Stimulated activated CD8-positive, alpha-beta memory T cell treated with anti-CD3 and anti-CD28 coated beads, Interleukin-15, amount 100 ng/mL, for 48 hours (primary cell): ENCODE results near the gene TMEM89.

ENCODE experiments used
- DNase-seq, 2 donors: peaks; one replicate each; pipeline ENCODE4 v3.0.0-alpha.2; 2020; ENCODE audit warnings: low read depth in 2 of 2

Gene TMEM89

DNA sequence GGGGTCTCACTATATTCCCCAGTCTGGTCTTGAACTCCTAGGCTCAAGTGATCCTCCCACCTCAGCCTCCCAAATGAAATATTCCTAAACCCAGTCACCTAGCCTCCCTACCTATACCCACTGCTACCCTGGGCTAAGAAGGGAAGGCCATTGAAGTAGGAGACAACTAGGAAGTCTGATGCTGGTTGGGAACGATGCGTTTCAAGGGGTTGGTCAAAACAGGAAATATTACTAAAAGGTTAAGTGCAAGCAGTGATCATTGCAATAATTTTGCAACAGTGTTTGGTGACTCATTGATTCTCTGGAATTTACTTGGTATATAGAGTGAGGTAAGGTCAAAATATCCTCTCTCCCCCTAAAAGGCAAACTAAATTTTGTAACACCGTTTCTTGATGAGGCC, 7.5 kb downstream of the TMEM89 start:
- no peak for DNase-seq

DNA sequence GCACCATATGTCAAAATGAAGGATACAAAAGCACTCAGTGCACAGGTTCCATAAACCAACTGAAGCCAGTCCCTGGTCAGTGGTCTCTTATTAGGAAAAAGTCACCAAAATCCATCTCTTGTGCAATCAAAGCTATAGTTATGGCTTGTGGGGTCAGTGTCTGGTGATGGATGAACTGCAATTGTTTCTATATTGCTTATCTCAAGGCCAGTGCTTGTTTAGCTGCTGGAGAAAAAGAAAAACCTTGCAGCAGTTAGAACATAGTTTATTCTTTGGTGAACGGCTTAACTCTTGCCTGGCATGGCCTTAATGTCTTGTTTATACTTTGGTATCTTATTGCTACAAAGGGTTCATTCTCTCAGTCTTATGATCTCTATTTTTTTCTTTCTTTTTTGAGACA, 9.3 kb downstream of the TMEM89 start:
- DNase-seq = no peak

DNA sequence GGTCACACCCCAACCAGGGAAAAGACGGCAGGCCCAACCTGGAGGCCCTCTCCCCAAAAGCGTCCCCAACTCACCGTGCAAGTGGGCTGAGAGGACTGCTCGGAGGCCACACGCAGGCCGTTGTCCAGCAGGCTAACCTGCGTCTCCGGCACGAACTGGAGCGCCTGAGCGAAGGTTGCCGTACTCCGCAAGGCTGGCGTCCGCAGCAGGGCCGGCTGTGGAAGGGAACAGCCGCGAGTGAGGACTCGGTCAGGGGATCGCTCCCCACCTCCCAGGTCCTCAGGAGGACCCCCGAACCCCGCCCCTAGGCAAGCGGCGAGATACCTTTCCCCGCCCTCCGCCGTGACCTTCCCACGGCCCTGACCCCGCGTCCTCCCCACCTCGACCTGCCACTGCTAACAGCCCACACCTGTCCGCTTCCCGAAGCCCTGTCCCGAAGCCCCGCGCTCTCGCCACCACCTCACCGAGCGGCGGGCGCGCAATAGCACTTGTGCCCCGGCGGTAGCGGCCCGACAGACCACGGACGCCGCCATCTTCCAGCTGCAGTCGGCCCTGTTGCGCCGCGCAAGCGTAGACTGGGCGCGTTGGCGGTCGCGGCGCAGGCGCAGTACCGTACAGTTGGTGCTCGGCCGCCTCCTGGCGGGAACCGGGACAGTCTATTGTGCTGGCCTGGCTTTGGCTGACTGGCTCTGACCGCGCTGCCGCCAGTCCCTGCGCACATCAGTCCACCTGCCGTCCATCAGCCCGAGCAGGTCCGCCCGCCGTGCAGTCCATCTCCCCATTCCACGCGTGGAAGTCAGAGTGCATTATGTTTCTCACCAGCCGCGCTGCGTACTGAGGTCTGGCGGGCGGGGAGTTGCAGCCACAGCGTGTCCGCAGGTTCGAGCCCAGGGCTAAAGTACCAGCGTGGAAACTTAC, 12.2 kb downstream of the TMEM89 start, which contains the start of gene UQCRC1:
UQCRC1 (minus strand) TSS at position 559 of the 918 bp plus-strand sequence; CDS start at position 533, 26 bp downstream.
- peak; percentile 90 to 91 for DNase-seq

DNA sequence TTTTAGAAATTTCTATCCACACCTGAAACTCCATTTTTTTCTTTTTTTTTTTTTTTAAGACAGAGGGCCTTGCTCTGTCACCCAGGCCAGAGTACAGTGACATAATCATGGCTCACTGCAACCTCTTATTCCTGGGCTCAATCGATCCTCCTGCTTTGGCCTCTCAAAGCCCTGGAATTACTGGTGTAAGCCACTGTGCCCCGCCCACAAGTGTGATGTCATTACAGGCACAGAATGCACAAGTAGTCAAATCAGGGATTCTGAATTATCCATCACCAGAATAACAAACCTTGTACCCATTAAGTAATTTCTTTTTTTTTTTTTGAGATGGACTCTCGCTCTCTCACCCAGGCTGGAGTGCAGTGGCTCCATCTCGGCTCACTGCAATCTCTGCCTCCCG, 14.1 kb downstream of the TMEM89 start:
- no peak for DNase-seq

DNA sequence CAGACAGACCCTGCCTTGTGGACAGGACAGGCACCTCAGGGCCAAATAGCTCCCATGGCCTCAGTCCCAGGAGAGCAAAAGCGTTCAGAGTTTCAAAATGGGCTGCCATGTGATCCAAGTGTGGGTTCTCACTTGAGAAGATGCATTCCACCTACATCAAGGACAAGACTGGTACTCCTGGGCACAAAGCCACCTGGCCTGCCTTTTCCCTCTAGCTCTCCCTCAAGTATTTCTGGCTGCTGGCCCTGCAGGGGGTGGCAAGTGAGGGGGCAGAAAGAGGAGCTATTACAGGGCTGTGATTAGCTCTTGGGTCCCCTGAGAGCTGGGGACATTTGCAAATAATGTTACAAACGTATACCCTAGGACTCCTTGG, 20.0 kb downstream of the TMEM89 start:
- no peak for DNase-seq

DNA sequence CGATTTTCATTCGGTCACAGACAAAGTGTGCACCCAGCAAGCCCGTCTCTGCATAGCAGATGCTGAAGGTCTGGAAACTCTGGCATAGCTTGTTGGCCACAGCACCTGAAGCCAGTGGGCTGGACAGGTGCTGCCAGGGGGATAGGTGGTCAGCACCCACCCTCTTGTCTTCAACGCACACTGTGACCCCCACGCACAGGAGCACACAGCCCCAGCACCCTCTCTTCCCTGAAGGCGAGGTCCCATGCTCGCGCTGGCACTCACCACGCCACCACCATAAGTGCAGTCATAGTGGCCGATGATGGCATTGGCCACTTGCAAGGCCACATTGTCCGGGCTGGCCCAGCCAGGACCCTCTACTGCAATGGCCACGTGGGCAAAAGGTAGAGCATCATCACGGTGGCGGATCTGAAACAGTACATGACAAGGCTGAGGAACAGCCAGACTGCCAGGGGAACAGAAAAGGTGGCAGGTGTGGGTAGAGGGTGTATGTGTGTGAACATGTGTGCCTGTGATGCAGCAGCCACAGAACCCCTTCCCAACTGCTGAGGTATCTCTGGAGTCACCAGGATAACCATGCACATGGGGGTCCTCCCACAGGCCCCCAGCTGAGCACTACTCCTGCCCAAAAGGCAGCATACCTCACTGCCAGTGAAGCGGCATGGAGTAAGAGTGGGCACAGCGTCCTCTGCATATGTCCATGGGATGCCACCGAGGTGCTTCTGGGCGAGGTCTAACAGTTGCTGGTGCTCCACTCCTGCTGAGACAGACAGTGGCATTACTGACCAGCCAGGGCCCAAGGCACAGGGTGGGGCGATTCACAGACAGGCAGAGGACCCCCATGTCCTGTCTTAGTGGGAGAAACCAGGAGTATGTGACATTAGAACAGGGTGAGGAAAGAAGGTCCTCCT, 20.6 kb downstream of the TMEM89 start:
- no peak for DNase-seq

DNA sequence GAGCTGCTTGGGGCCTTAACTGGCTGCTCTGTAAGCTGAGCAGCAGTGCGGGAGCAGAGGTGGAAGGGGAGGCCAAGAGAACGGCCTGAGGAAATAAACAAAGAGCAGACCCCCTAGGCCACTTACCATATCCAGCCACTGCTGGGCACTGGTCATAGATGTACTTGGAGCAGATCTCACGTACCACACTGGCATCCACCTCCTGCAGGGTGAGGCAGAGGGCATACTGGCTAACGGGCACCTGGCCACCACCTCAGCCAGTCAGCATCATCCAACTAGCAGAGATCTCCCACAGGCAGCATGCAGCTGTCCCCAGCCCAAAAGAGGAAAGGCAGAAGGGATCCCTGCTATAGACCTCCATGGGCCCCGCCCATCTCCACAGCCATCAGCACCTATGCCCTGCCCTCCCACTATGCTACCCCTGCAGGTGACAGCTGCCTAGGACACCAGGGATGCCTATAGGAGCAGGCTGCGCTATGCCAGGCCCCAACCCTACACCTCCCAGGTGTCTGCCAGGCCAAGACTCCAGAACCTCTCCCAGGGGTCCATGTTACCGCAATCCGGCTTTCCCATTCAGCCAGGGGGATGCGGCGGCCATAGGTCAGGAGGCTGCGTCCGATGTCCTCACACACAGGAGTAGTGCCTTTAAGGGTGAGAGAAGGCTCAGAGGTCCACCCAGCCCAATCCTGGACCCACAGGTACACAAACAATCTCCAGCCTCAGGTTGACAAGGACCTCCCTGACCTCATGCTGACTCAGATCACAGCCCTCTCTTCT, 21.9 kb downstream of the TMEM89 start:
- DNase-seq = no peak

DNA sequence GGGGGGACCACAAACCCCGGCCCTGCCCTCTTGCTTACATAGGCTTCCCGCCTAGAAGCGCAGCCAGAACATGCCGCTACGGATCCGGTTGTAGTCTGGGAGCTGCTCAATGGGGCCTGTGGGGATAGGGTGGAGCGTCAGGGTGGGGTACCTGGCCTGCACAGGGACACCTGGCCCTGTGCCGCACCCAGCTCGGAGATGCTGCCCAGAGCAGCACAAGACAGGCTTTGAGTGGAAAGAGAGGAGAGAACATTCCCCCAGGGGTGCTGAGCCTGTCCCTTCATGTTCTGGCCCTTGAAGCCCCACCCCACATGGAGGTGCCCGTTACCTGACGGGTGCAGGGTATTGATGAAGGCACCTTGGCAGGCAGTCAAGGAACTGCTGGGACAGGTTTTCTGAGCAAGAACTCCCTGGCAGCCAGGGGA, 22.5 kb downstream of the TMEM89 start:
- no peak for DNase-seq

DNA sequence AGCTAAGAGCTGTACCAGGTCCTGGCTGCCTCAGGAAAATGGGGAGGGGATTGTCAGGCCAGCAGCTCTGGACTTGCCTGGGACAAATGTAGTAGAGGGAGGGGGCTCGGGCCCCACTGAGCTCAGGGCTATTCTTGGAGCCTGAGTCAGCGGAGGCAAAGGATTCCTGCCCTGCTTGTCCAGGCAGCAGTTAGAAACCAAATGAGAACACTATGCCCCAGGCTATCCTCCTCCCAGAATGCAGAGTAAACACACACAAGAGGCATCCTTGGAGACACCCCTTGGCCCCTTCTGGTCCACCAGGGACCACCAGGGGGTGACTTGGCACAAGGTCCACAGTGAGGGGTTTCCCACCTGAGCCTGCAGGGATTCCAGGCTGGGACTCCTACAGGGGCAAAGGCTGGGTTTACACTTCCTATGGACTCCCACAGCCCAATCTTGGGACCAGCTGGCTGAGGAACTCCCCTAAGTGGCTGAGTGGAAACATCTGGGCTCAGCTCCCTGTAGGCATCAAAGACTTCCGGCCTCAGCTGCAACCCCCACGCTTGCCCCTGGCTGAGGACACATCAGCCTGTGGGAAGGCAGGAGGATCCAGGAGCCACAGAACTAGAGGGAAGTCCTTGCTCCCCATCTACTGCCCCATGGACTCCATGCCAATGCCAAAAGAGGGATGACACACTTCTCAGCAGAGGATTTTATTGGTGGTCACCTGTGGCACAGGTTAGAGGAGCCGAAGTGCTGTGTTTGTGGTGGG, 23.1 kb downstream of the TMEM89 start:
- no peak for DNase-seq

DNA sequence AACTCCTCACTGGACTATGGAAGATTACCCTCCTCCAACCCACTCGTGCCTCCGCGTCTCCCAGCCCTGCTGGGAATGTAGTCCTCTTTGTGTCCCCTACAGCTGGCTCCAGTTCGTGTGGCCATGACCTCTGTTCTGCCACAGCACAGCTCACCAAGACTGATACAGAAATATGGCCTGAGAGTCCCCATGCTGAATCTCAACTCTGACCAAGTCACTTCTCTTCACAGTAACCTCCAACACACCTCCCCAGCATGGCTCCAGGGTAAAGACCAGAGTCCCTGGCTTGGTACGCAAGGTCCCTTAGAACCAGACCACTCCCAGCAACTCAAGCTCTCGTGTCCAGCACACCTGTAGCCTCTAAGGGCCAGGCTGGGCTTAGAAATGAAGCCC, 24.2 kb downstream of the TMEM89 start:
- DNase-seq = no peak

DNA sequence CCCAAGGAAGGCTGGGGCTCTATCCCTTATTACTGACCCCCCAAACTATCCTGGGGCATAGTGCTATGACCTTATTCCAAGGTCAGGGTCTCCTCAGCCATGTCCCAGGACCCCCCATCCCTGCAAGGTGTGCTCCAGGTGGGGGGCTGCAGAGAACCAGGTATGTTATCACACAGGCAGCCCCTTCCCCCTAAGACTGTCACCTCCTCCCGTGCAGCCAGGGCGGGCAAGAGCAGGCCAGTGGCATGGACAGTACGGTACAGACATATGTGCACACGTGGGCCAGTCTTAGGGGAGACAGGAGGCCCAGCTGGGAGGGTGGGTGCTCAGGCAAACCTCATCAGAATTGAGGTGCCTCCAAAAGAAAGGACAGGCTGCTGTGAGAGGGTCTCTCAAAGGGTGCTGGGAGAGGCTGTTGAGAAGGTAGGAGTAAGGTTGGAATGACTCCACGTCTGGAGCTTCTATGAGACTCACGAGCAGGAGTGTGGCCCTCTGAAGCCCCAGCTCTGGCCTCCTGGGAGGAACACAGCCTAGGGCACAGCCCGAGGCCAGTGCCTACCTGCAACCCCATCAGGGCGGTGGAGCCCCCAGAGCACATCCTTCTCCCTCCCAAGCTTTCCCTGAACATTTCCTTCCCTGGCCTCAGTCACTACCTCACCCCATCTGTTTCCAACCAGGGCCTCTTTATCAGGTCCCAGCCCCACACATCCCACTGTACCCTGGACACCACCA, 24.7 kb downstream of the TMEM89 start:
- DNase-seq = no peak

DNA sequence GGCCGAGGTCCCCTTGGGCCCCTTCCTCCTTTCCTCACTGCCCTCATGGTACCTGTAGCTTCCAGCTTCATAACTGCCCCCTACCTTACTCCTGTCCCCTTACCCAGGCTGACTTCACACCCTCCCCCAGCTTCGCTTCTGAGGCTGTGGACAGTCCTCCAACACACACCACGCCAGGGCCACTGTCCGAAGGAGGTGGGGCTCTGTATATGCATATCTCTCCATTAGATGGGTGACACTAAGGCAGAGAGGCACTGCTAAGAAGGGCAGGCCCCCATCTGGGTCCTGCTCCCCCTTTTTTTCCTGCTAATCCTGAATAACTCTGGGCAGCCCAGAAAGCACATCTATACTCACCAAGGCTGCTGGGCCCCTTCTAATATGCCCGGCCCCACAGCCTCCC, 25.4 kb downstream of the TMEM89 start:
- no peak for DNase-seq

DNA sequence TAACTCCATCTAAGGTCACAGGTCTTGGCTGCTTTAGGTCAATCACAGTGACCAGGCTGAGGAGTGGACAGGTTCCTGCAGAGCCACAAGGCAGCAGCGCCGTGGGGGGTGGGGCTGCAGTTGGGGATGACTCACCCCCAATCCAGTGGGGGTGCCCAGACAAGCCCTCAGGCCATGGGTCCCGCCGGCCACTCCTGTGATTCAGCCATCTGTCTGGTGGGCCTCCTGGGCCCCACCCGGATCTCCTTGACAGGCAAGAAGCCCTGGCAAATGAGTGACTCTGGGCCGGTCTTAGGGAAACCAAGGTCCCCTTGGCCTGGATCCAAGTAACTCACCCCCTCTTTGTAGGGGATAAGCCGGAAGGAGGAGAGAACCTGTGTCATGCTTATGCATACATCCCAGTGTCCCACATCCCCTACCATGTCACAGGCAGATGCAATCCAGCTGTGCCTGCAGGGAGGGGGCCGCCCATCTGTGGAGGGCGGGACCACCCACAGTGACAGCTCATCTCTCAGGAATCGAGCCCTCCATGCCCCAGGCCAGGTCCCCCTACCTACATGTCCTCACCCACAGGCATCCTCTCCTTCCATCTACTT, 25.9 kb downstream of the TMEM89 start:
- no peak for DNase-seq

DNA sequence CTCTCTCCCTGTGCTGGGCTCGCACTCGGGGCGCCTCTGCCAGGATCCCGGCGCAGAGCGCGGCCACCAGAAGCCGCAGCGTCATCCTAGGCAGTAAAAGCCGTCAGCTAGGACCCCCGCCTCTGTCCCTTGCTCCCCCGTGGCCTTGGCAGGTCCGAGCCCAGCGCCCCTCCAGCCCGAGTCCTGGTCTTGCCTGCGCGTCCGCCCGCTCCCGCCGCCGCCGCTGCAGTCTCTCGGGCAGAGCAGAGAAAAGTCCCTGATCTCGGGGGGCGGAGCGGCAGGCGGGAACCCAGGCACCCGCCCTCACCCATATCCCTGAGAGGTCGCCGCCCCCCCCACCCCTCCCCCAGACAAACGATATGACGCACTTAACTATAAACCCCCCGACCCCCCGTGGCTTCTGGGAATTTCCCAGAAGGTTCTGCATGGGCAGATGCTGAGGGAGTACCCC, 26.5 kb downstream of the TMEM89 start, which contains the start of gene COL7A1:
COL7A1 (minus strand) TSS at position 255 of the 451 bp plus-strand sequence; CDS start at position 85, 170 bp downstream.
- no peak for DNase-seq

DNA sequence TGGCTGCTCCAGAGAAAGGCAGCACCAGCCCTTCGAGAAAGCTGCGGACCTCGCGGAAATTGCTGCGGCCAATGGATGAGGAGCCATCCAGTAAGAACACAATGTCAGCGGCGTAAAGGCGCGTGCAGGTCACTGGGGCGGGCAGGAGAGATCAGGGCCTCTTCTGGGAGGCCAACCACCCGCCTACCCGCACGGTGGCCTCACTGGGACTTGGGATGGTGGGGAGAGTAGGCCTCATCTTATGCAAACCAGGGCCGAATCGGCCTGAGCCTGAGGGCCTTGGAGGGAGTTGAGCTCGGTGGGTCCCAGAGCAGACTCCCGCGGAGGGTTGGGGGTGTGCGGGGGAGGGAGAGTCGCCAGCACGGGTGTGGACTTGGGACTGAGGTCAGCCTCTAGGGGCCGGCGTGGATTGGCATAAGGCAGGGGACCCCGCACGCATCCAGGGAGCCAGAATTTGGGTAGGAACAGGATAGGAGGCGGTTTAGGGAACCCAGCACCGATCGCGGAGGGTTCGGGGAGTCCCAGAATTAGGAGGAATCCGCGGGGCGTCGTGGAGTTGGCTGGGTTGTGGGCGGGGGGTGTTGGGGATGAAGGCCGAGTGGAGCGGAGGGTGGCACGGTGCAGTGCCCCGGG, 27.0 kb downstream of the TMEM89 start:
- no peak for DNase-seq

DNA sequence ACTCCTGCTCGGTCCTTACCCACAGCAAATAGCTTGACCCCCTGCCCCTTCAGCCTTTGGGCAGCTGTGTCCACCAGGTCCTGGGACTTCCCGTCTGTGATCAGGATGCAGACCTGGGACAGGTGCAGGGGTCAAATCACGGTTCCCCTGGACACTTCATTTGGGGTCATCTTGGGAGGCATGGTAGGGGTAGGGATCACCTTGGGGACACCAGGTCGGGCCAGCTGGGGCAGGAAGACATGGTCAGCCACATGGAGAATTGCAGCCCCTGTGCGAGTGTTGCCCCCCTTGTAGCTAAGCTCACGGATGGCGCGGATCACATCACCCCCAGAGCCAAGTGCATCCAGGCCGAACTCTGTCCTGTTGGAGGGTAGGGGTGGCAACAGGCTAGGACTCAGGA, 28.2 kb downstream of the TMEM89 start:
- no peak for DNase-seq

DNA sequence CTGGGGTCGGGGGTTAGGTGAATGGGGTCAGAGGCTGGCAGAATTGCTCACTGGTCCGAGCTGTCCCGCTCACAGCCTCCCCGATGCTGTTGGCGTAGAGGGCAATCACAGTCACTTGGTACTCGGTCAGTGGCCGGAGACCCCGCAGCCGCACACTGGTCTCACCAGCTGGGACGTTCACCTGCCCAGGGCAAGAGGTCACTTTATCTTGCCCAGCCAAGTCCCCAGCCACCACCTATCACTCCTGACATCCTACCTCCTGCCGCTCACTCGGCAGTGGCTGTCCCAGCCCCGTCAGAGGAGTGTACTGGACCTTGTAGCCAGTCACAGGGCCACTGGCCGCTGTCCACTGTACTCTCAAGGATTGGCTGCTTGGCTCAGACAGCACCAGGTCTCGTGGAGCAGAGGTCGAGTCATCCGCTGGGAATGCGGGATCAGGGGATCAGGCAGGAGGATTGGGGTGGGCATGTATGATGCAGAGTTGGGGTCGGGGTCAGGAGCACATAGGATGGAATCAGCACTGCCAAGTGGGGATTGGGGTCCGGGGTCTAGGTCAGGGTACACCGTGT, 29.0 kb downstream of the TMEM89 start:
- DNase-seq = no peak

DNA sequence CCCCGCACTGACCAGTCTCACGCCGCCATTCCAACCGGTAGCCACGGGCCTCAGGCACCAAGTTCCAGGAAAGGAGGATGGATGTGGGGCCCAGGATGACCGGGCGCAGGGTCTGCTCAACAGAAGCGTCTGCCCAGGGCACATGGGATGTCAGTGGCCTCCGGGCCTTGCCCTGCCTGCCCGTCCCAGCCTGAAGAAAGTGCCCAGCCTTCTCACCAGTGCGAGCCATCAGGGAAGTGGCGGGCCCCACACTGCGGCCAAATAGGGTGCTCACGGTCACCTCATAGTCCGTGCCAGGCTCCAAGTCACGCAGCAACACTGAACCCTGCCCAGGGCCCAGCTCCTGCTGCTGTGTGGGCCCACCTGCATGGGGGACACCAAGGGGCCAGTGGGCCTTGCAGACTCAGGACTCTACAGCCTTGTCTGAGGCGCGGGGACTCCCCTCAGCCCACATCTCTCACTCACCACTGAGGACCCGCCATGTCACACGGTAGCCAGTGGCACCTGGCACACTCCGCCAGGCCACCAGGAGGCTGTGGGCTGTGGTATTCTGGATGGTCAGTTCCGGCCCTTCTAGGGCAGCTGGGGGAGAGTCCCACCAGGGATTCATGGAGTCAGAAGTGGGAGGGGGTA, 29.6 kb downstream of the TMEM89 start:
- DNase-seq = no peak
